GM12874 (cell line): ENCODE results near the gene CBLN3.

Source experiments
- TF ChIP-seq, protein P1 (sequence below): IDR thresholded peaks from 2 replicates; pipeline ENCODE4 v1.5.1; 2011; ENCODE audit warnings: low read depth, mild to moderate bottlenecking, control low read depth, low read length, moderate library complexity; ENCODE audit not compliant: insufficient read depth

CBLN3 gene

GRCh38 chr14:24441904-24442239 is 12.4 kb upstream of the CBLN3 start:
- TF ChIP-seq, protein P1, sequence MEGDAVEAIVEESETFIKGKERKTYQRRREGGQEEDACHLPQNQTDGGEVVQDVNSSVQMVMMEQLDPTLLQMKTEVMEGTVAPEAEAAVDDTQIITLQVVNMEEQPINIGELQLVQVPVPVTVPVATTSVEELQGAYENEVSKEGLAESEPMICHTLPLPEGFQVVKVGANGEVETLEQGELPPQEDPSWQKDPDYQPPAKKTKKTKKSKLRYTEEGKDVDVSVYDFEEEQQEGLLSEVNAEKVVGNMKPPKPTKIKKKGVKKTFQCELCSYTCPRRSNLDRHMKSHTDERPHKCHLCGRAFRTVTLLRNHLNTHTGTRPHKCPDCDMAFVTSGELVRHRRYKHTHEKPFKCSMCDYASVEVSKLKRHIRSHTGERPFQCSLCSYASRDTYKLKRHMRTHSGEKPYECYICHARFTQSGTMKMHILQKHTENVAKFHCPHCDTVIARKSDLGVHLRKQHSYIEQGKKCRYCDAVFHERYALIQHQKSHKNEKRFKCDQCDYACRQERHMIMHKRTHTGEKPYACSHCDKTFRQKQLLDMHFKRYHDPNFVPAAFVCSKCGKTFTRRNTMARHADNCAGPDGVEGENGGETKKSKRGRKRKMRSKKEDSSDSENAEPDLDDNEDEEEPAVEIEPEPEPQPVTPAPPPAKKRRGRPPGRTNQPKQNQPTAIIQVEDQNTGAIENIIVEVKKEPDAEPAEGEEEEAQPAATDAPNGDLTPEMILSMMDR = no peak

DNA sequence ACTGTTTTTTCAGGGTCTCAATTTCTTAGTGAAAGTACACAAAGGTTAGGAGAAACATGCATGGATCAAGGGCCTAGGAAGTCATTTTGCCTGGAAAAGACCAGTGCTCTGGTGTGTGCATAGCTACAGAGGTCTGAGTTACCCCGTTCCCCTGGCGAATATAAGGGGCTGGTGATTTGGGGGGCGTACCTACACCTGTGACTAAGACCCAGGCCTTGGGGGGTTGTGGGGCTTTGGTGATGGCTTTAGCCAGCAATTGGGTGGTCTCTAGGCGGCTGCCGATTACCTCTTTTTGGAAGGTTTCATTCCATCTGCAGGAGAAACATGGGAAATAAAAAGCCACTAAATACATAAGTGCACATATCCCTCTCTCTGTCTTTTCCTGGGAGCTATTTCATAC is 12.0 kb upstream of the CBLN3 start:
- TF ChIP-seq, protein P1 = no peak

DNA sequence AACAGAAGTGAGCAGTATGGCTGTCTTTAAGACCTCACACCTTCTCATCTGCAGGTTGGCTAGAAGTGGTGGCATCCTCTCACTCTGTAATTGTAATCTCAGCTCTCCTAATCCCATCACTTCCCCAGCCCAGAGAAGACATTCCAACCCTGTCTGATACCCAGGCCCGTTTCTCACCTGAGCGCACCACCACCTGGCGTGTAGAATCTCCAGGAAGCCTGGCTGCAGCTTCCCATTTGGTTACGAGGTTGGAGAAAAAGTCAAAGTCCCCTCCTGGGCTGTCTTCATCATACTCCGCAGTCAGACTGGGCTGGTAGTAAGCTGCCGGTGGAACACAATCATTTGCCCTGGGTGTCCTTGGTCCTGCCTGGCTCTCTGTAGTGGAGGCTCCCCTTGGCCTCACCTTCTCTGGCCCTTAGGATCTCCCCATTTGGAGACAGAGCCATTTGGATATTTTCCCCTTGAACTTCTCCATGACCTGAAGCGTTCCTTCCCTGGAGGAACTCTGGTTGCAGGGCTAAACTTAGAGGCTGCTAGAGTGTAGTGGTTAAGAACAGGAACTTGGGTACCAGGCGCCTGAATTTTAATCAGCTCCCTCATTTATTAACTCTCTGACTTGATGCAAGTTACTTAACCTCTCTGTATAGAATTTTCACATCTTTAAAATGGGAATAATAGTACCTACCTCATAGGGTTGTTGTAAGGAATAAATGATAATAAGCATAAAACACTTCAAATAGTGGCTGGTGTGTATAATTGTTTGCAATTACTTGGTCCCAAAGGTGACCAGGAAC is 11.3 kb upstream of the CBLN3 start:
- TF ChIP-seq, protein P1 = no peak

GRCh38 chr14:24439830-24440605 is 10.6 kb upstream of the CBLN3 start:
- TF ChIP-seq, protein P1 = no peak

DNA sequence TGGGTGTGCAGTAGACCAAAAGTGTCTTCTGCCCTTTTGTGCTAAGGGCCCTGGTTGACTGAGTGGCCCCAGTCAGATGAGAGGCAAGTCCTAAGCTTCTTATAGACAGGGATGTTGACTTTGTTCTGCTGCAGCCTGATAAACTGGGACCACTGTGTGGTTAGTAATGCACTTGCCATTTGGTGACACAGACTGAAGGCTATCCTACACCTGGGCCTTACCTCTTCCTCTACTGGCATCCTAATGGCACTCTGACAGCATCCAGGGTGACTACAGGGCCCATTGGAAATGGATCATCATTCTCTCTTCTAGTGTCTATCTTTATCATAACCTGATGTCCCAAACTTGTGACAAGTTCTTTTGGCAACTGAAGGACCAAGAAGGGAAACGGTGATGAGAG is 9.8 kb upstream of the CBLN3 start:
- TF ChIP-seq, protein P1 = no peak

GRCh38 chr14:24438223-24439097 is 9.0 kb upstream of the CBLN3 start:
- TF ChIP-seq, protein P1 = no peak

DNA sequence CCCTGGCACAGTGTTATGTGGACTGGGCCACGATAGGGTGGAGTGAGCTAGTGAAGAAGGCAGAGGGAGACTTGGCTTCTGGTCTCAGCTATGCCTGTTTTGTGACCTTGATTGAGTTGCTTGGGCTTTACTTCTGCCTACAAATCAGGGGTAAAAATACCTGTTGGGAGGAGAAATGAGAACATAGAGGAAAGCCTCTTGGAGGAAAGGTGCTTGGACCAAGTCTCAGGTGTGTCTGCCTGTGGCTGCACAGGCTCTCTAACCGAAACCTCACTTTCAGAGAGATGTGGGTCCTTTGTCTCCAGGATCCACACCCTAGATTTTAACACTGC is 8.2 kb upstream of the CBLN3 start:
- TF ChIP-seq, protein P1 = no peak
